GM18873 (cell line): ENCODE measurements around the gene SPRYD3.
"Not testable (repeated sequence)": the region's sequence is repeated elsewhere in the genome, so short reads cannot be mapped to it uniquely, and the experiment has no call there.

Experiments used
- ATAC-seq: cut with Tn5 transposase; IDR thresholded peaks from one replicate; pipeline ENCODE4 v1.9.1; 2021; ENCODE audit warnings: mild to moderate bottlenecking, moderate library complexity, moderate number of reproducible peaks; ENCODE audit not compliant: unreplicated experiment, low FRiP score

The SPRYD3 gene, protein sequence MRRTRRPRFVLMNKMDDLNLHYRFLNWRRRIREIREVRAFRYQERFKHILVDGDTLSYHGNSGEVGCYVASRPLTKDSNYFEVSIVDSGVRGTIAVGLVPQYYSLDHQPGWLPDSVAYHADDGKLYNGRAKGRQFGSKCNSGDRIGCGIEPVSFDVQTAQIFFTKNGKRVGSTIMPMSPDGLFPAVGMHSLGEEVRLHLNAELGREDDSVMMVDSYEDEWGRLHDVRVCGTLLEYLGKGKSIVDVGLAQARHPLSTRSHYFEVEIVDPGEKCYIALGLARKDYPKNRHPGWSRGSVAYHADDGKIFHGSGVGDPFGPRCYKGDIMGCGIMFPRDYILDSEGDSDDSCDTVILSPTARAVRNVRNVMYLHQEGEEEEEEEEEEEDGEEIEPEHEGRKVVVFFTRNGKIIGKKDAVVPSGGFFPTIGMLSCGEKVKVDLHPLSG

DNA sequence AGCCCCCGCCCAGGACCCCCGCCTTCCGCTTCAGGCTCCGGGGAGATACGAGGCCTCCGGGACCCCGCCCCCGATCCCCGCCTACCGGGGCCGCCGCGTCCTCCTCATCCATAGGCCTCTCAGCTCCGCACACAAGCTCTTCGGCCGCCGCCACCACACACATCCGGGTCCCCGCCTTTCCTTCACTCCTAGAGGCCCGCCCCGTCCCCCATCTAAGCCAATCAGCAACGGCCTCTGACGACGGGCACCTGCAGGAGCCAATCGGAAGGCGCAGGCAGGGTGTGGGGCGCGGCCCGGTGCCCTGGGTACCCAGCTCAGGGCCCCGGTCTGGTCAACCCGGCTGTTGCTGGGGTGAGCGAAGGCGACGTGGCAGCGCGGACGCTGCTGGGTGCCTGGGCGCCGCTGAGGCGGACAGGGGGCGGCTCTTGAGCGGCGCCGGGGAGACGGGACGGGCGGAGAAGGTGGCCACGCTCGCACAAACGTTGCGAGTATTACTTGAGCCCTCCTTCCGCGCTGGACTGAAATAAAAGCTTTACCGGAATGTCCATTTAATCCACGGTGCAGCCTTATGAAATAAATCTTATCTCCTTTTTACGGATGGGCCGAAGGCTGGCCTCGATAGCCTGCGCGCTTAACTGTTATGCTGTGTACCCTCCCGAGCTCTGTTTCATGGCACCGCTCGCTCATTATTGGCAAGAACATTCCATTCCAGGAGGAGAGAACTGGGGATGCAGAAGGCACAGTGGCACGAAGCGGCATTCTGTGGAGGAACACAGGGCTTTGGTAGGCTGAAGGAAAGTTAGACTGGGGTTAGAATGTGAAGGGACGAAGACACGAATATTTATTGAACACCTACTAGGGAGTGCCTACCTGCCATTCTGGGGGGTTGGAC lies at the start of gene SPRYD3:
Gene SPRYD3, minus strand, starts transcription at position 165 of the 892 bp plus-strand sequence. Its CDS starts 57 bp downstream, at position 108.
- peak; percentile 96 for ATAC-seq

DNA sequence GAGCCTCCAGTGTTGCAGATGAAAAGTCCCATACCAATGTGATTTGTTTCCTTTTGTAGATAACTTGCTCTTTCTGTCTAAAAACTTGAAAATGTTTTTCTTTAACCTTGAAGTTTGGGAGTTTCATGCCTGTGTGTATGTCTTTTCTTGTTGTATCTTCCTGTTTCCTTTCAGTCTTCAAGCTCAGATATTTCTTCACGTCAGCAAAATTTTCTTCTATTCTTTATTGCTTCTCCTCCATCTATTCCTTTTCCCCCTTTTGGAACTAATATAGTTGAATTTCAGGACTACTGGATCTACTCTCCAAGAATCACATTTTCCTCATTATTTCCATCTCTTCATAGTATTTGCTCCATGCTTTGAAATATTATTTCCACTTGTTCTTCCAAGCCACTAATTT lies 48.0 kb upstream of the SPRYD3 start:
- no peak for ATAC-seq

DNA sequence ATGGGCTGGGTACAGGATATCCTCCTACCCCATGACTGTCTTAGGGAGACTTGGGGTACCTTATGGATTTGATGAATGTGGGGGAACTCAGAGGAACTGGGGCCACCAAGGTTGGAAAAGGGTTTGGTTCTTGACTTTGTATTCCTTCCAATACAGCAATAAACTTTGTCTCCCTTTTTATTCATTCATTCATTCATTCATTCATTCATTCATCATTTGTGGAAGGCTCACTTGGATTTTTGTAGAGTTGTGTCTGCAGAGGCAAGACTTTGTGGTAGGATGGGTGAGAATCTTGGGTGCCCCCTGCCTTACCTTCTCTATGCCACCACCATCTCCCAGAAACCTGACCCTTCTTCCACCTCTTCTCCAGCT lies 45.1 kb upstream of the SPRYD3 start:
- no peak for ATAC-seq

DNA sequence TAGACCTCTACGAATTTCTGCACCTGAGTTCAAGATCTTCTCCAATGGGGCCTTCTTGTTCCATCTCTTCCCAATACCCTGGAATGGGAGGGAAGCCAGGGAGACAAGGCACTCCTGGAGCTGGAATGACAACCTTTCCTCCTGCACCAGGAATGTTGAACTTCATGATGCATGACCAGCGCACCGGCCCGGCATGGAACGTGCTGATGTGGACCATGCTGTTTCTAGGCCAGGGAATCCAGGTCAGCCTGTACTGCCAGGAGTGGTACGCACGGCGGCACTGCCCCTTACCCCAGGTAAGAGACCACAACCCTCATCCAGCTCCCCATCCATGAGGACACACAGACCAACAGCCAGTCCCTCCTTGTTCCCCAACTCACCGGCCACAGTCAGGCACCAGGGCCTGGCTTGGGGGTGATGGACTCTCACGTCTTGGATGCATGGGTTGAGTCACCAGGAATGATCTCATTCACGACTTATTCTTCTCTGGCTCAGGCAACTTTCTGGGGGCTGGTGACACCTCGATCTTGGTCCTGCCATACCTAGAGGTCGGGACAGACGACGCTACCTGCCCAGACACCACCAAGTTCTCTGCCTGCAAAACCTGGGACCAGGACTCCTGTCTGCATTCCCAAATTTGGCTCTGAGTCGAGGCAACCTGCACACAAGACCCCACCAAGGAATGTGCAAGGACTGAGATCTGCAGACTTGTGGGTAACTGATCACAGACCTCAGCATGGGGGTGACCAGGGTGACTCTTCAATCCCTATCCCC lies 44.6 kb upstream of the SPRYD3 start:
- ATAC-seq: no peak

DNA sequence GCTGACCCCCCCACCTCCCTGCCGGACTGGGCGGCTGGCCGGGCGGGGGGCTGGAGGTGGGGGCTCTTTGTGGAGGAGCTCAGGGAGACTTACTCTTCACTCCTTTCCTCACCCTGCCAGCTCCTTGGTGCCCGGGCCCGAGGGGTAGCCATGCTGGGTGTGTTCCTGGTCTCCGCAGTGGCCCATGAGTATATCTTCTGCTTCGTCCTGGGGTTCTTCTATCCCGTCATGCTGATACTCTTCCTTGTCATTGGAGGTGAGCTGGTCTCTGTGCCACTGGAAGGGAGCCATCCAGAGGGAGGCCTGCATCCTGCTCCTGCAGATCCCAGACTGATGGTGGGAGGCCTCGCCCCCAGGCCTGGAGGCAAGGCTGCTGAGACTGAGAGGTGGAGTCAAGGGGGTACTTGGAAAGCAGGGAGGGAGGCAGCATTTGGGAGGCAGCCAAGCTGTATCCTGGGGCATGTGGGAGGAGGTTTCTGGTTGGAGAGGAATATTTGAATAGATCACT lies 43.8 kb upstream of the SPRYD3 start:
- ATAC-seq: no peak

DNA sequence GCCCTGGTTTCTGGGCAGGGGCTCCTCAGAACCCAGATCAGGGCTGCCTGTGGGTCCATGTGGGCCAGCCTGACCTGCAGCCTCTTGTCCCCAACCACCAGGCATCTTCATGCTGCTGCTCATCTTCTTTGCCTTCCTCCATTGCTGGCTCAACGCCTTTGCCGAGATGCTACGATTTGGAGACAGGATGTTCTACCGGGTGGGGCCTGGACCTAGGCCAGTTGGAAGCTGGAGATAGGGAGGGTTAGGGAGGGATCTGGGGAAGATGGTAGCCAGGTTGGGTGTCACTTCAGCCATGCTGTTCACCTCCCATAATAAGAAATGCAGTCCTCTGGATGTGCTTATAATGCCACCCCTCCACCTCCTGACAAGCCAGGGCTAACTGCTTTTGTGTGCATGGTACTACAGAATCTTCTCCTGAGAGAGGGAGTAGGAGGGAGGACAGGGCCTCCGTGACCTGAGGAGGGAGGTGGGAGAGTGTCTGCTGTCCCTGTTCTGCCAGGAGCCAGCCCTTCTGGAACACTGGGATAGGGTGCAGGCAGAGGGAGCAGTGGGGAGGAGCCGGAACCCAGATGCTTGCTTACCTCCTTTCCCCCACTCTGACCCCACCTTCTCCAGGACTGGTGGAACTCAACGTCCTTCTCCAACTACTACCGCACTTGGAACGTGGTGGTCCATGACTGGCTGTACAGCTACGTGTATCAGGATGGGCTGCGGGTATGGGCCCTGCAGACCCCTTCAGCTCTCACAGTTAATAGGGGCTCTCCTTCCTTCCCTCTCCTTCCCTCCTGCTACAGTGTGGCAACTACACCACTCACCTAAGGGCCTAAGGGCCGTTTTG lies 41.7 kb upstream of the SPRYD3 start:
- ATAC-seq: no peak

DNA sequence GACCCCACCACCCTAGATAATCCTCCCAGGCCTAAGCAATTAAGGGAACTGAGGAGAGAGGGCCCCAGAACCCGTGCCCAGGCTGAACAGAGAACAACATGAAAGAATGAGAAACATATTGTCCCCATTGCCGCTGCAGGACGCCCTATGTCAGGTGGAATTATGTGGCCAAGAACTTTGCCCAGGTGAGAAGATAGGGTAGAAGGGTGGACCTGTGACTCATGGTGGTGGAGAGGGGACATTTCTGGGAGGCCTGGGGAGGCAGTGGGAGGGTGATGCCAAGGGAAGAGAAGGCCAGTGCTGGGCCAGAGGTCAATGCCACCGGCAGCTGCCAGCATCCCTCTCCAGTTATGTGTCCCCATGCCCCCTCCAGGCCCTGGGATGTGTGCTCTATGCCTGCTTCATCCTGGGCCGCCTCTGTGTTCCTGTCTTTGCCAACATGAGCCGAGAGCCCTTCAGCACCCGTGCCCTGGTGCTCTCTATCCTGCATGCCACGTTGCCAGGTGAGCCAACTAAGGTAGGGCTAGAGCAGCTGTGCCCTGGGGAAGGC lies 39.6 kb upstream of the SPRYD3 start:
- no peak for ATAC-seq

DNA sequence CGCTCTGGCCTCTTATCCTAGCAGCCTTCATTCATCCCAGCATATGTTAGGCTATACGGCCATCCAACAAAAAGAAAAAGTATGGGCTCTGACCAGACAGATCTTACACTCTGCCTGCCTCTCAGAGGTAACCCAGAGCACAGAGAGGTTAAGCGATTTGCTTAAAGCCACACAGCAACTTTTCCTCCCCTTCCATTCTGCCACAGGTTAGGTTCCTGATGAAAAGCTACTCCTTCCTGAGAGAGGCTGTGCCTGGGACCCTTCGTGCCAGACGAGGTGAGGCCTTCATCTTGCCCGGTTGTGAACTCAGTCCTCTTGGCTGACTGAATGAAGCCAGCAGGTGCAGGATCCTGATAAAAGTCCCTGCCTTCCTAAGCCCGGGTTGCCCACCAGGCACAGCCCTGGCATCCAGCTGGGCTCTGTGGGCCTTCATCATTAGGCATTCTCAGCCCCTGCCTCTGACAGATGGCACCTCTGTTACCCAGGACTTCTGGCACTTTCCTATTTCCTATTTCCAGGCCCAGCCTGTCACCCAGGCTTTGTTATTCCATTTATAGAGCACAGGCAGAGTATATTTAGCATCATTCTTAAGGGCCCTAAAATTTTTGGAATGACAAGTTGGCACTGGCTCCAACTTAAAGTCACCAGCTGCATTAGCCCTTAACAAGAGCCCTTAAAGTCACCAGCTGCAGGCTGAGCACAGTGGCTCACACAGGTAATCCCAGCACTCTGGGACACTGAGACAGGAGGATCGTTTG lies 36.9 kb upstream of the SPRYD3 start:
- no peak for ATAC-seq

DNA sequence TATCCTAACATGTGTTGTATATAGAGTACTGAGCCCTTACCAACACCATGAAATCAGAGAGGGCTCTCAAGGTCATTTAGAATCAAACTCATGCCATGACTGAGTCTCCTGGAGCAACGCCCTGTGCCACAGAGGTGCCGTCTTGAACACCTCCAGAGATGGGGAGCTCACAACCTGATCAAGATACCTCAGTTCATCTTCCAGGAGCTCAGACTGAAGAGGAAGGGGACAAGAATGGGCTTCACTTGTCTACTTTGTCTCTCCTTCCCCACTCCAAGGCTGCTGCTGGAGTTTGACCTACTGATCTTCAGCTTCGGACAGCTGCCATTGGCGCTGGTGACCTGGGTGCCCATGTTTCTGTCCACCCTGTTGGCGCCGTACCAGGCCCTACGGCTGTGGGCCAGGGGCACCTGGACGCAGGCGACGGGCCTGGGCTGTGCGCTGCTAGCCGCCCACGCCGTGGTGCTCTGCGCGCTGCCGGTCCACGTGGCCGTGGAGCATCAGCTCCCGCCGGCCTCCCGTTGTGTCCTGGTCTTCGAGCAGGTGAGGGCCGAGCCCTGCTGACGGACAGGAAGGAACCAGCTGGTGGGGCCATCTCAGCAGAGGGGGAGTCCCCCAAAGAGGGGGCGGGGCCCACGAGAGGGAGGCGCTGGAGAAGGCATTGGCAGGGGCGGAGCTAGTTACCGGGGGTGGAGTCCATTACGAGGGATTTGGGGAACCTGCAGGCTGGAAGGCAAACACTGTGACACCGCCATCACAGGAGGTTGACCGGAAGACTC lies 36.1 kb upstream of the SPRYD3 start:
- no peak for ATAC-seq

DNA sequence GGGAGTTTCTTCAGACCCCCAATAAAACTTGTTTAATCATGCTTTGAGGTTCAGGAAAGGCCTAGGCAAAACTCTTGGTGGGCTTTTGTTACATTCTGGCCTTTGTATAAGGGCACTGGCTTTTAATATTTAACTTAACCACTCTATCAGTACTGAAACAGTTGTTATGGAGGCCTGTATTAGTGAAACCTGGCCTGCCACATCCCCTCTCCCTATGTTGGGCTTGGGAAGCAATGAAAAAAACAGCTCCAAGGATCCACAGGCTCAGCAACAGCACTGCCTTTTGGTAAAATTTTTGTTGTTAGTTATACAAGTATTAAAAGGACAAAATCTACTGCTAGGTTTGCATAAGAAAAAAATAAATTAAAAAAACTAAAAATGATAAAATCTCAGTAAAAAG lies 34.8 kb upstream of the SPRYD3 start:
- ATAC-seq: no peak

DNA sequence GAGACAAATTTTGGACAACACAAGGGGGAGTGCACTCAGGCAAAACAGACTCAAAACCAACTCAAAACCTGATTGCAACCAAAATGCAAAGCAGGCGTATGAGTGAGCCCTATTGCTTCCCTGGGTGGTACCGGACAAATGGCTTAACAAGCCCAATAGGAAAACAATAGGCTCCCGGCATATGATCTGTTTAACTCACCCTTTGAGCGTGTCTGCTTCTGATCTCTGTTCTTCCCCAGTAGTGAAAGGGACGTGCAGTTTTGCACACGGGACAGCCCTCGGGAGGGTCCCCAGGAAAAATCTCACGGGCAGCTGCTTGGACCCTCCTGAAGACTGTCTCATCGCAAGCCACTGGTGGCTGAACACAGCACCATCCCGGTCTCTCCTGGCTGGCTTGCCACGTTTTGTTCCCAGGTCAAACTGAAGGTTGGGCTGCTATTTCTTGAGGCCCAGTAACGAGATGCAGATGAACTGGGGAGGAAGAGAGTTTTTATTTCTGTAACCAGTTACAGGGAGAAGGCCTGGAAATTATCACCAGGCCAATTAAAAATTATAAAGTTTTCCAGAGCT lies 34.0 kb upstream of the SPRYD3 start:
- no peak for ATAC-seq

DNA sequence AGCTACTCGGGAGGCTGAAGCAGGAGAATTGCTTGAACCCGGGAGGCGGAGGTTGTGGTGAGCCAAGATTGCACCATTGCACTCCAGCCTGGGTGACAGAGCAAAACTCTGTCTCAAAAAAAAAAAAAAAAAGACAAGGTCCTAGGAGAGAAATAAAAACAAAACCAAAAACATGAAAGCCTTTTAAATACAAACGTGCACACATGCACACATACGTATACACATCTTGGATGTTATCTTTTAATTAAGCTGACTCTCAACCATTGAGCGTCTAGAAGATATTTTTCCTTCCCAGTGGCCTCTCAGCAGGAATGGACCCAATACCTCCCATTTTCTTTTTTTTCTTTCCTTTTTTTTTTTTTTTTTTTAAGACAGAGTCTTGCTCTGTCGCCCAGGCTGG lies 33.2 kb upstream of the SPRYD3 start:
- ATAC-seq: not testable (repeated sequence)

DNA sequence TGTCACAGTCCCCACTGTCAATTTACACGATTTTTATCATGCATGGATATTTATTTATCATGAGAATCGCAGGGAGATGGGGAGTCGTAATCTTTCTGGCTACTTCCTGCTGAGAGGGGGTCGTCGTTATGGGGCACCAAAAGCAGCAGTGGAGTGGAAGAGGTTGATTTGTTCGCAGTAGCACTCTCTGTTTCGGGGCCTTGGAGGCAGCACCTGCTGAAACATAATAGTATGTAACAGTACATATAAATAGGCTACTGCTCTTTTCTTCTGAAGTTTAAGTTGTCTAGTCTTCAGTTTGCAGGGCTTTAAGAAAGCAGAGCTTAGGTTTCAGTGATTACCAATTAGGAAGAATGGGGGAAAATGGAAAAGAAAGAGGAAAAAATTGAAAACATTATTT lies 27.9 kb upstream of the SPRYD3 start:
- no peak for ATAC-seq

DNA sequence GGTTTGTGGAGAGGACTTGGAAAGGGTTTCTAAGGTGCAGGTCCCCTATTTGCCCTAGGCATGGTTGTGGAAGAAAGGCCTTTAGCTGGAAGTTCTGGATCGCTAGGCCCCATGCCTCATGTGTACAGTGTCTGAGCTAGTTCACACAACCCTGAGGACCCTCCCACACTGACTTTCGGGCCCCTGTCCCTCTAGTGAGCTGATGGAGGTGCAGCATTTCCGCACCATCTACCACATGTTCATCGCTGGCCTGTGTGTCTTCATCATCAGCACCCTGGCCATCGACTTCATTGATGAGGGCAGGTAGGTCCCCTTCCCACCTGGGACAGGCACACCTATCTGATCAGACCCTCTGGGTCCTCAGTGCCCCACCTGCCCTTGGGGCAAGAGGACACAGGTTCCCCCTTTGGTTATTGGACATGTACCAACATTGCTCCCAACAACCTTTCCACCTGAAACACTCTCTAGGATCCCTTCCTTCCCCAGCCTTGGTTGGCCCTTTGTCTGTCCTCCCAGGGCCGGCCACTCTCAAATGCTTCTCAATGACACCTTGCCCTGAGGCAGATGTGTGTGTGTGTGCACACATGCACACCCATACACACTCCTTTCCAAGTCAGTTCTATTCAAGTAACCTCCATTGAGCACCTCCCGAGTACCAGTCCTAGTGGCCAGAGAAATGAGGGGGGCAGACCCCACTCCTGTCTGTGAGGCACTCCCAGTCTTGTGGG lies 26.7 kb upstream of the SPRYD3 start:
- no peak for ATAC-seq

DNA sequence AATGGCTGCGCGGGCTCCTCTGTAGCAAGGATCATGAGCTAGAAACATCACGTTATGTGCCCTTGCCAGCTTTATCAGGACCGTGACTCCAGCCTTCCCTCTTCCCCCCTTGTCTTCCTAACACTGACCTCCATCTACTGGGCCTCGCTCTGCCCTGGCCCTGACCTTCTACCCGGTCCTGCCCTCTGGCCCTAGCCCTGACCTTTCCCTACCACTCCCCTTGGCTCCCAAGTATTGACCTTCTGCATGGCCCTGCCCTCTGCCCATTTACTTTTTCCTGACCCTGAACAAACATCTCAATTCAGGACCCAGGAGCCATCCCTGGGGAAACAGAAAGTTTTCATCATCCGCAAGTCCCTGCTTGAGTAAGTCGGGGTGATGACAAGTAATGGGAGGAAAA lies 26.1 kb upstream of the SPRYD3 start:
- ATAC-seq: no peak

DNA sequence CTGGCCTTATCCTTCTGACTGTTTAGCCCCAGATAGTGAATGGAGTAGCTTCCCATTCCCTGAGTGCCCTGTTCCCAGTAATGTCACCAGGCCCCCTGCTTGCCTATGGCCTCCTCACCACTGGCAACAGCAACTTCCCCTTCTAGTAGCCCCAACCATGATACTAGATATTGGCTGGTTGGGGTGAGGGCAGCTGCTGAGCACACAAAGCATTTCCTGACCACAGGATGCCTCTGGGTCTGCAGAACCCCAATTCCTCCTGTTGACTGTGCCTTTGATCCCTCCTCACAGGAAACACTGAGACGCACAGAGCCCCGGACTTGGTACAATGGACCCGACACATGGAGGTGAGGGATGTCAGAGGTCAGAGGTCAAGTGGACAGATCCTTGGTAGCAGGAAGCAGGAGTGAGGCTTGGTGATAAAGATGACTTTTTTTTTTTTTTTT lies 24.7 kb upstream of the SPRYD3 start:
- no peak for ATAC-seq
